Measurements from ENCODE around the gene BATF. TPM values are rescaled to one million over a fixed set of nuclear protein-coding genes. Genes with fewer than 3 reads are reported as not detected.

Gene BATF
- total and polyA plus RNA-seq, 2 donors: 5.1 to 8.9 TPM

GRCh38 chr14:75566321-75566720 is 44.1 kb downstream of the BATF start:
- no peak overlapping the region for H3K4me3 ChIP-seq (ENCODE audit: low read depth, low read length)
- H3K27ac ChIP-seq (ENCODE audit: low read depth): no peak overlapping the region
- no peak for DNase-seq (ENCODE audit: extremely low spot score)
- 75% methylated on average over 4 of the region's 4 CpGs for WGBS
- H3K36me3 ChIP-seq (ENCODE audit: insufficient read depth): no peaks in the 10 kb centered on the region
- H3K4me1 ChIP-seq (ENCODE audit: insufficient read depth): no peaks in the 10 kb centered on the region

GRCh38 chr14:75566752-75567151 is 44.5 kb downstream of the BATF start:
- DNase-seq (ENCODE audit: extremely low spot score): no peak
- WGBS: 80% methylated on average over 8 of the region's 8 CpGs
- H3K27ac ChIP-seq (ENCODE audit: low read depth): no peak overlapping the region

GRCh38 chr14:75568140-75568539 is 45.9 kb downstream of the BATF start:
- WGBS: 85% methylated on average over 7 of the region's 7 CpGs
- no peaks in the 10 kb centered on the region for H3K4me1 ChIP-seq (ENCODE audit: insufficient read depth)
- DNase-seq (ENCODE audit: extremely low spot score): no peak
- no peak overlapping the region for H3K27ac ChIP-seq (ENCODE audit: low read depth)
- no peaks in the 10 kb centered on the region for H3K36me3 ChIP-seq (ENCODE audit: insufficient read depth)
- no peak overlapping the region for H3K4me3 ChIP-seq (ENCODE audit: low read depth, low read length)

More at GRCh38 chr14:75566752-75567151, 44.5 kb downstream of the BATF start:
- Histone ChIP-seq H3K36me3 (ENCODE audit: insufficient read depth) (no peaks in the 10 kb centered on the region), H3K4me1 (ENCODE audit: insufficient read depth) (no peaks in the 10 kb centered on the region), H3K4me3 (ENCODE audit: low read depth, low read length) (no peak overlapping the region)

- 84% methylated on average over 6 of the region's 6 CpGs for WGBS
- DNase-seq (ENCODE audit: extremely low spot score): no peak
- H3K4me3 ChIP-seq (ENCODE audit: low read depth, low read length): no peak overlapping the region
- no peak overlapping the region for H3K27ac ChIP-seq (ENCODE audit: low read depth)
- no peaks in the 10 kb centered on the region for H3K4me1 ChIP-seq (ENCODE audit: insufficient read depth)
- H3K36me3 ChIP-seq (ENCODE audit: insufficient read depth): no peaks in the 10 kb centered on the region
Observed at GRCh38 chr14:75568791-75569190, 46.5 kb downstream of the BATF start.

- no peak for DNase-seq (ENCODE audit: extremely low spot score)
- 52% methylated on average over 2 of the region's 2 CpGs for WGBS
- Histone ChIP-seq H3K4me1 (ENCODE audit: insufficient read depth) (no peaks in the 10 kb centered on the region), H3K36me3 (ENCODE audit: insufficient read depth) (no peaks in the 10 kb centered on the region), H3K4me3 (ENCODE audit: low read depth, low read length) (no peak overlapping the region), H3K27ac (ENCODE audit: low read depth) (no peak overlapping the region)
Observed at GRCh38 chr14:75570797-75571196, 48.5 kb downstream of the BATF start.

- 77% methylated on average over 6 of the region's 6 CpGs for WGBS
Observed at GRCh38 chr14:75572104-75572503, 49.8 kb downstream of the BATF start.

GRCh38 chr14:75577090-75577489 is 54.8 kb downstream of the BATF start:
- H3K4me1 ChIP-seq (ENCODE audit: insufficient read depth): no peaks in the 10 kb centered on the region
- no peaks in the 10 kb centered on the region for H3K36me3 ChIP-seq (ENCODE audit: insufficient read depth)
- DNase-seq (ENCODE audit: extremely low spot score): no peak
- no peak overlapping the region for H3K27ac ChIP-seq (ENCODE audit: low read depth)
- WGBS: 67% methylated on average over 3 of the region's 3 CpGs
- H3K4me3 ChIP-seq (ENCODE audit: low read depth, low read length): no peak overlapping the region

More at GRCh38 chr14:75572104-75572503, 49.8 kb downstream of the BATF start:
- Histone ChIP-seq H3K27ac (ENCODE audit: low read depth) (no peak overlapping the region), H3K4me3 (ENCODE audit: low read depth, low read length) (no peak overlapping the region), H3K36me3 (ENCODE audit: insufficient read depth) (no peaks in the 10 kb centered on the region), H3K4me1 (ENCODE audit: insufficient read depth) (no peaks in the 10 kb centered on the region)
- DNase-seq (ENCODE audit: extremely low spot score): no peak

GRCh38 chr14:75577729-75578101 is 55.4 kb downstream of the BATF start:
- WGBS: under 1% methylated on average over 16 of the region's 16 CpGs

GRCh38 chr14:75578102-75578785 is 56.0 kb downstream of the BATF start, which contains the start of gene FLVCR2:
TSS of gene FLVCR2 (plus strand) at chr14:75578620. CDS start at chr14:75578973, 353 bp downstream.
- Histone ChIP-seq H3K27ac (ENCODE audit: low read depth) (peak within 1 kb of the TSS; percentile 27), H3K36me3 (ENCODE audit: insufficient read depth) (no peaks in the 10 kb centered on the region), H3K4me3 (ENCODE audit: low read depth, low read length) (peak within 1 kb of the TSS; percentile 21), H3K4me1 (ENCODE audit: insufficient read depth) (no peaks in the 10 kb centered on the region)
- 1% methylated on average over 49 of the region's 49 CpGs for WGBS
- DNase-seq (ENCODE audit: extremely low spot score): no peak

More at GRCh38 chr14:75577729-75578101, 55.4 kb downstream of the BATF start:
- peak overlapping the region; percentile 21 for H3K4me3 ChIP-seq (ENCODE audit: low read depth, low read length)
- DNase-seq (ENCODE audit: extremely low spot score): no peak
- H3K4me1 ChIP-seq (ENCODE audit: insufficient read depth): no peaks in the 10 kb centered on the region
- H3K36me3 ChIP-seq (ENCODE audit: insufficient read depth): no peaks in the 10 kb centered on the region
- no peak overlapping the region for H3K27ac ChIP-seq (ENCODE audit: low read depth)

GRCh38 chr14:75578786-75579337 is 56.6 kb downstream of the BATF start:
- Histone ChIP-seq H3K4me1 (ENCODE audit: insufficient read depth) (no peaks in the 10 kb centered on the region), H3K27ac (ENCODE audit: low read depth) (peak overlapping the region; percentile 3), H3K4me3 (ENCODE audit: low read depth, low read length) (peak overlapping the region; percentile 21), H3K36me3 (ENCODE audit: insufficient read depth) (no peaks in the 10 kb centered on the region)
- DNase-seq (ENCODE audit: extremely low spot score): no peak
- 32% methylated on average over 21 of the region's 21 CpGs for WGBS

GRCh38 chr14:75579338-75579864 is 57.1 kb downstream of the BATF start:
- no peak for DNase-seq (ENCODE audit: extremely low spot score)
- WGBS: 87% methylated on average over 13 of the region's 13 CpGs
- Histone ChIP-seq H3K4me1 (ENCODE audit: insufficient read depth) (no peaks in the 10 kb centered on the region), H3K27ac (ENCODE audit: low read depth) (no peak overlapping the region), H3K4me3 (ENCODE audit: low read depth, low read length) (peak overlapping the region; percentile 21), H3K36me3 (ENCODE audit: insufficient read depth) (no peaks in the 10 kb centered on the region)

- no peaks in the 10 kb centered on the region for H3K4me1 ChIP-seq (ENCODE audit: insufficient read depth)
- no peak overlapping the region for H3K27ac ChIP-seq (ENCODE audit: low read depth)
- H3K36me3 ChIP-seq (ENCODE audit: insufficient read depth): no peaks in the 10 kb centered on the region
- no peak overlapping the region for H3K4me3 ChIP-seq (ENCODE audit: low read depth, low read length)
- 91% methylated on average over 3 of the region's 3 CpGs for WGBS
- DNase-seq (ENCODE audit: extremely low spot score): no peak
Observed at GRCh38 chr14:75579882-75580281, 57.6 kb downstream of the BATF start.

- DNase-seq (ENCODE audit: extremely low spot score): no peak
- H3K36me3 ChIP-seq (ENCODE audit: insufficient read depth): no peaks in the 10 kb centered on the region
- H3K4me1 ChIP-seq (ENCODE audit: insufficient read depth): no peaks in the 10 kb centered on the region
- no peak overlapping the region for H3K4me3 ChIP-seq (ENCODE audit: low read depth, low read length)
- H3K27ac ChIP-seq (ENCODE audit: low read depth): no peak overlapping the region
Observed at GRCh38 chr14:75587388-75587787, 65.1 kb downstream of the BATF start.

- Histone ChIP-seq H3K4me1 (ENCODE audit: insufficient read depth) (no peaks in the 10 kb centered on the region), H3K27ac (ENCODE audit: low read depth) (no peak overlapping the region), H3K4me3 (ENCODE audit: low read depth, low read length) (no peak overlapping the region), H3K36me3 (ENCODE audit: insufficient read depth) (no peaks in the 10 kb centered on the region)
- no peak for DNase-seq (ENCODE audit: extremely low spot score)
- WGBS: 88% methylated on average over 6 of the region's 6 CpGs
Observed at GRCh38 chr14:75589931-75590330, 67.7 kb downstream of the BATF start.
